Measurements from ENCODE around the gene PCDH9. TPM values are rescaled to one million over a fixed set of nuclear protein-coding genes. Genes with fewer than 3 reads are reported as not detected.

Gene PCDH9
- total RNA-seq, 1 experiment from 2014 or later, result 10.1 TPM

DNA sequence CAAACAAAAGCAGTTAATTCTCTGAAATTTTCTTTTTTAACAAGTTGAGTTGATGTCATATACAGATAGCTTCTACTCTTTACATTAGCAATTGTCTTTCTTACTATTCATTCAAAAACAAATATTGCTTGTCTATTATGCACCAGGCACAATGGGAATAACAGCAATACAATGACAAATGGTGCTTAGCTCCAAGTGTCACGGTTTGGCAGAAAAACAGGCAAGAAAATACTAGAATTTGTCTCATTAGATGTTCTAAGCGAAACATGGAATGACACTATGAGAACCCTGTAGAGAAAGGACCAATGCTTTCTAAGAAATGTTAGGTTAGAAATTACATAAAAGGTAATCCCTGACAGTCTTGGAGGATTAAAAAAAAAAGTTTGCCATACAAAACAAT is 187.6 kb downstream of the PCDH9 start:
- BruUV-seq (replicated peaks), result no TSS peak
- Mint-ChIP-seq H3K4me1 (ENCODE audit: insufficient read depth, unreplicated experiment) (peaks cover 5% of the 10 kb centered on the region), H3K27ac (ENCODE audit: low read depth, unreplicated experiment) (no peak overlapping the region)

GRCh38 chr13:67036699-67037457 is 193.3 kb downstream of the PCDH9 start:
- BruUV-seq (replicated peaks), result no TSS peak
- Mint-ChIP-seq H3K9me3 (ENCODE audit: unreplicated experiment) (no peaks in the 10 kb centered on the region), H3K27ac (ENCODE audit: low read depth, unreplicated experiment) (no peak overlapping the region), H3K4me1 (ENCODE audit: insufficient read depth, unreplicated experiment) (no peaks in the 10 kb centered on the region), H3K36me3 (ENCODE audit: insufficient read depth, unreplicated experiment) (no peaks in the 10 kb centered on the region), H3K27me3 (ENCODE audit: insufficient read depth, unreplicated experiment) (no peaks in the 10 kb centered on the region), H3K4me3 (ENCODE audit: unreplicated experiment) (no peak overlapping the region)
- no peak for DNase-seq (ENCODE audit: unreplicated experiment)
- ChIA-PET CTCF (interaction anchor here (0.7 to 1.1 kb wide), 3 partner anchors 12 to 285 kb away, joined by 3 read pairs; no protein-coding TSS in a partner anchor), POLR2A (no interaction called here)
- TF ChIP-seq CTCF (IDR thresholded peaks at IDR 0.05; ENCODE audit: unreplicated experiment), result no peak
- intact Hi-C loops (cut with micrococcal nuclease), result no loop called here

More for the DNA sequence above, 187.6 kb downstream of the PCDH9 start:
- DNase-seq (ENCODE audit: unreplicated experiment), result no peak
- intact Hi-C loops (cut with micrococcal nuclease), result no loop called here
- no peaks in the 10 kb centered on the region for H3K27me3 Mint-ChIP-seq (ENCODE audit: insufficient read depth, unreplicated experiment)
- H3K4me3 Mint-ChIP-seq (ENCODE audit: unreplicated experiment), result no peak overlapping the region
- H3K36me3 Mint-ChIP-seq (ENCODE audit: insufficient read depth, unreplicated experiment), result no peaks in the 10 kb centered on the region
- no peak for TF ChIP-seq CTCF (IDR thresholded peaks at IDR 0.05; ENCODE audit: unreplicated experiment)
- no peaks in the 10 kb centered on the region for H3K9me3 Mint-ChIP-seq (ENCODE audit: unreplicated experiment)
- ChIA-PET POLR2A (interaction anchor here (0.8 kb wide), 1 partner anchor 27 kb away, joined by 3 read pairs; no protein-coding TSS in a partner anchor), CTCF (interaction anchor here (0.5 kb wide), 1 partner anchor 264 kb away, joined by 6 read pairs; no protein-coding TSS in a partner anchor)

GRCh38 chr13:67033170-67033569 is 197.0 kb downstream of the PCDH9 start:
- CTCF ChIA-PET, result interaction anchor here (0.7 kb wide), 1 partner anchor 23 kb away, joined by 3 read pairs; no protein-coding TSS in a partner anchor

More at GRCh38 chr13:67033170-67033569, 197.0 kb downstream of the PCDH9 start:
- Mint-ChIP-seq H3K9me3 (ENCODE audit: unreplicated experiment) (no peaks in the 10 kb centered on the region), H3K27me3 (ENCODE audit: insufficient read depth, unreplicated experiment) (no peaks in the 10 kb centered on the region), H3K4me3 (ENCODE audit: unreplicated experiment) (no peak overlapping the region), H3K36me3 (ENCODE audit: insufficient read depth, unreplicated experiment) (no peaks in the 10 kb centered on the region), H3K27ac (ENCODE audit: low read depth, unreplicated experiment) (no peak overlapping the region), H3K4me1 (ENCODE audit: insufficient read depth, unreplicated experiment) (no peaks in the 10 kb centered on the region)
- no TSS peak for BruUV-seq (replicated peaks)
- intact Hi-C loops (cut with micrococcal nuclease), result no loop called here
- TF ChIP-seq CTCF (IDR thresholded peaks at IDR 0.05; ENCODE audit: unreplicated experiment), result no peak
- POLR2A ChIA-PET, result no interaction called here
- DNase-seq (ENCODE audit: unreplicated experiment), result no peak

Data from MCF 10A (cell line).